GF-D8 (cell line): Measurements from ENCODE around the gene PLPP7.
"Not testable (repeated sequence)": the region's sequence is repeated elsewhere in the genome, so short reads cannot be mapped to it uniquely, and the experiment has no call there.

Source experiments
- DNase-seq: peaks from one replicate; lab custom pipeline; 2025; lab: John Stamatoyannopoulos, UW

Gene PLPP7

DNA sequence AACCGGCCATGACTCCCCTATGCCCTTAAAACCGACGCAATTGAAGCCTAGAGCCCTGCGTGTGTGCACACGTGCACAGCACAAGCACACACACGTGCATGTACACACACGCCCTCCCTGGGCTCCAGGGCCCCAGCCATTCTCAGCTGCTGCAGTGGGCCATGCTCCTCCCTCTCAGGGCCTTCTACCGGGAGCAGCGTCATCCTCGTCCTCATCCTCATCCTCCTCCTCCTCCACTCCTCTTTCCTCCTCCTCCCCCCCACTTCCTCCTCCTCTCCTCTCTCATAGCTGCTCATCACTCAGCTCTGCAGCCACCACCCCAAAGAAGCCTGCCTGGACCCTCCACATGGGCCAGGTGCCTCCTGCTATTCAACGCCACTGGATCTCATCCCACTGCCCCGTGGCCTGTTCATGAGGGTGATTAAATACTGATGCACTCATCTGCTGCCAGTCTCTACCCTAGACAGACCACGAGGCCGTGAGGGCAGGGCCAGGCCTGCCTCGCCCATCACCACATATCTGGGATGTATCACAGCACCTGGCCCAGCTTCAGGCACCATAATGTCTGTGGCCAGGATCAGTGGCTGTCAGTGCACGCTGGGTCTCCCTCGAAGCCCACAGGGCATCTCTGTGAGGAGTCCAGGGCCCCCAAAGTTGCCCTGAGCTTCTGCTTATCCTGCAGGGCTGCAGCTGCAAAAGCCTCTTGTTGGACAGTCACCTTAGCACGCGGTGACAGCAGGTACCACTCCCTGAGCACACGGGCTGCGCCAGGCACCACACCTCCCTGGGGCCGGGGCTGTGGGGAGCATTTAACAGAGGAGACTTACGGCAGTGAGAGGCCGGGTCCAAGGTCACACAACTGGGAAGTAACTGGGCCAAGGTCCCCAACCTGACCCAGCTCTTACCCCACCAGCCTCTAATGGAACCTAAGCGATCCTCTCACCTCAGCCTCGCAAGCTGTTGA lies 23.0 kb upstream of the PLPP7 start:
- DNase-seq, result peak; percentile 27

GRCh38 chr9:131270171-131271015 lies 19.1 kb upstream of the PLPP7 start:
- peak; percentile 98 for DNase-seq

DNA sequence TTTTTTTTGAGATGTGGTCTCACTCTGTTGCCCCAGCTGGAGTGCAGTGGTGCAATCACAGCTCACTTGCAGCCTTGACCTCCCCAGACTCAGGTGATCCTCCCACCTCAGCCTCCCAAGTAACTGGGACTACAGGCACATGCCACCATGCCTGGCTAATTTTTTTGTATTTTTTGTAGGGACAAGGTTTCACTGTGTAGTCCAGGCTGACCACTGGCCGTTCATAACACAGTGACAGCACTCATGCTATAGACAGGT lies 18.6 kb upstream of the PLPP7 start:
- not testable (repeated sequence) for DNase-seq

- DNase-seq, result peak; percentile 42
These were observed 18.0 kb upstream of the PLPP7 start for GRCh38 chr9:131271506-131271931.

DNA sequence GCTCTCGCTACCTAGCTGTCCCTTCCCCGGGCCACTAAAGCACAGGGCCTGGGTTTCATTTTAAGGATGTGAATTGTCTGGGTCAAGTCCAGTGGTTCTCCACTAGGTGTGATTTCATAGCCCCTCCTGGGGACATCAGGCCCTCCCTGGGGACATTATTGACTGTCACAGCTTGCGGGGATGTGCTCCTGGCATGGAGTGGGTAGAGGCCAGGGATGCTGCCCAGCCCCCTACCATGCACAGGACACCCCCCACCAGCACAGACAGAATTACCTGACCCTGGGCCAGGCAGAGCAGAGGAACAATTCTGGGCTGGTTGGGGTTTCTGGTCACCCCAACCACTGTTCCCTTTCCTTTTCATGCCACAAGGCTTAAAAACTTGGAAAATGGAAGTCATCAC lies 17.3 kb upstream of the PLPP7 start:
- DNase-seq, result no peak

DNA sequence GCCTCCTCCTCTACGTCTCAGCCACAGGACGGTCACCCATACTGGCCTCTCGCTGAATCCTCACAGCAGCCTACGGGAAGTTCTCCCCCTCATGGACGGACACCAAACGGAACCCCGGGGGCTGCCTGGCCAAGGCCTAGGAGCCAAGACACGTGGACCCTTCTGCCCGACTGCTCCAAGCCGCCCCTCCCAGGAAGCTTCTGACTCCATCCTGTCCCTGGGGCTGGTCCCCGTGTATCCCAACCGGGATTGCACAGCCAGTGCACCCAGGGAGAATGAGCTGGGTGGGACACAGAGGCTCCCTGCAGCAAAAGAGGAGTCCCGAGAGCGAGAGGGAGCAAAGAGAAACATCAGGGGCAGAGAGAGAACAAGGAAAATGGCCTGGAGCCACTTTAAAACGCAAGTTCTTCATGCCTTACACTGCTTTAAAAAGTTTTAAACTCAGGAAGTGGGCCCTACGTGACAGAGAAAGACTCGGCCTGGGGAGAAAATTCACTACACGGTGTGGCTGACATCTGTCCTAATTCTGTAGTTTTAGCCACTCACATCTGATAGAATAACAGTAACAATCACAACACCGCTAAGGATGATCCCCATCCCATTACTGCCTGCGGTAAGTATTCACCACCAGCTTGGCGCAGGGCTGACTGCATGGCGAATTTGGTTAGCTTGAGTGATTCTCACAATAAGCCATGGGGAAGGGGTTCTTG lies 16.2 kb upstream of the PLPP7 start:
- DNase-seq, result peak; percentile 46

GRCh38 chr9:131273856-131274673 lies 15.5 kb upstream of the PLPP7 start:
- peak; percentile 74 for DNase-seq

GRCh38 chr9:131274674-131275331 lies 14.7 kb upstream of the PLPP7 start:
- peak; percentile 10 for DNase-seq

DNA sequence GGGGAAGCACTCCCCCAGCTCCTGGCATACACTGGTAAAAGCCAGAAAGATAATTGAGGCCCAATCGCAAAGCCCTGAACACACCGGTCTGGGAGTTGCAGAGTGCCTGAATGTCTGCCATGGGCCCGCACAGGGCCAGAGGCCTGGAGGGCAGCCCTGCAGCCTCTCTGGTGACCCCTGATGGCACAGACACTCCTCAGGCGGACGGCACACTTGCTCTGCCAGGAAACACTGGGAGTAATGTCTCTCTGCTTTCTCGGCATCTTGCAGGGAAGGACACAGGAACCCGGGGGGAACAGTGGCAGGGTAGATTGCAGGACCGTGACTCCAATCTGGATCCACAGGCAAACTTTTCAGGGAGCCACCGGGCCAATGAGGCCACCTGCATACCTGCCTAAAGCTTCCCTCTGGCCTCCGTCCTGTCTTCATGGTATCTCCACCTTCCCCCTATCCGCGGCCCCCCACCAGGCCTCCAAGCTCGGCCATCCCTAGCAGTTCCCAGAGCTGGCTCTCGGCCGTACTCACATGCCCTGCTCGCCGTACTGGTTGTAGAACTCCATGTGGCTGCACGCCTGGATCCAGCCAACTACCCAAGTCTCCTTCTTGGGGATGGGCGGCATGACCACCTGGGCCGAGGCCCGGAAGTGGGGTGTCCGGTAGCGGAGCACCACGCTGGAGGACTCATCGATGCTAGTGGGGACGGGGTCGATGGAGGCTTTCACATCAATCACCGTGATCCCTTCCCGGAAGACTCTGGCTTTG lies 14.0 kb upstream of the PLPP7 start:
- peak; percentile 30 for DNase-seq

DNA sequence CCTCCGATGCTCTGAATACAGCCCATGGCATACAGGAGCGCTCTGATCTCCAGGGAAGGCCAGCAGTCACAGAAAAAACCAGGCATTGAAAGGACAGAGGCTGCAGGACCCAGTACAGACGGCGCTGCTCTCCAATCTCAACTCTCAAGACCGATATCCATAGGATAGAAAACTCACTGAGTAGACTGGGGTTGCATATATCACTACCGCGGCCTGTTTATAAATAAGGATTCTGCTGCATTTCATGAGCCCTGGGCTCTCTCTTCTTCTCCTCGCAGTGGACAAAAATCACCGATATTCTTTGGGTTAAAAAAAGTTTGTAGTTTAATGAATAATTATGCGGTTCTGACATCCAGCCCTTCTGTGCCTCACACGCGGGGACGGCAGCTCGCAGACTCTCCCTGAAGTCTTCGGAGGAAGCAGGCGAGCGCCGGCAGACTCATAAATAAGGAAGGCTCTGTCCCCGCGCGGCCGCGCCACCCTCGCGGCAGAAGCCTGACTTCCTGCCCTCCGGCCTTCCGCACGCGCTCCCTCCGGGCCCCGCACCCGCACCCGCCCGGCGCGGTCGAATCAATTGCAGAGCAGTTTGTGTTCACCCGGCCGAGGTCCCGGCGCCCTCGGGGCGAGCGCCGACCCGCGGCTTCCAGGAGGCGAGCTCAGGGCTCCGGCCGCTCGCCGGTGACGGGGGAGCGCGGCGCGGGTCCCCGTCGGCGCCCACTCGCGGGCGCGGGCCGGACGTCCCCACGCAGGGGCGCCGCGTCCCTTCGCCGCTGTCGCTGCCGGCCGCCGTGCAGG lies 13.2 kb upstream of the PLPP7 start, which contains the start of gene FAM78A:
TSS of gene FAM78A (minus strand) at position 417 of the 795 bp plus-strand sequence. CDS start at position 86, 331 bp downstream.
- no peak for DNase-seq

DNA sequence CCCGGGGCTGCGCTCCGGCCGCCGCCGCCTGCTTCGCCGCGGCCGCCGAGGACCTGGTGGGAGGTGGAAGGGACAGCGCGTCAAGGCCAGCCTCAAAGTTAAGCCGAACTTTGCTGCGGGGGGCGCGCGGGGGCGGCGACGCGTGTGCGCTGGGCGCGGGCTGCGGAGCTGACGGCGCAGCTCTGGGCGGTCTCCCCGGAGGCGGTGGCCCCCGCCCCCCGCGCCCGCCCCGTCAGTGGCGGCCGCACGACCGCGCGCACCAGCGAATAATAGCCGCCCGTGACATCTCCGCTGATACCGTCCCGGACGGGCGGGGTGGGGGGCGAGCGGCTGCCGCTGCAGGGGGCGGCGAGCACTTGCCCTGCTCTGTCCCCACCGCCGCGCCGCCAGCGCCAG lies 12.6 kb upstream of the PLPP7 start:
- no peak for DNase-seq

DNA sequence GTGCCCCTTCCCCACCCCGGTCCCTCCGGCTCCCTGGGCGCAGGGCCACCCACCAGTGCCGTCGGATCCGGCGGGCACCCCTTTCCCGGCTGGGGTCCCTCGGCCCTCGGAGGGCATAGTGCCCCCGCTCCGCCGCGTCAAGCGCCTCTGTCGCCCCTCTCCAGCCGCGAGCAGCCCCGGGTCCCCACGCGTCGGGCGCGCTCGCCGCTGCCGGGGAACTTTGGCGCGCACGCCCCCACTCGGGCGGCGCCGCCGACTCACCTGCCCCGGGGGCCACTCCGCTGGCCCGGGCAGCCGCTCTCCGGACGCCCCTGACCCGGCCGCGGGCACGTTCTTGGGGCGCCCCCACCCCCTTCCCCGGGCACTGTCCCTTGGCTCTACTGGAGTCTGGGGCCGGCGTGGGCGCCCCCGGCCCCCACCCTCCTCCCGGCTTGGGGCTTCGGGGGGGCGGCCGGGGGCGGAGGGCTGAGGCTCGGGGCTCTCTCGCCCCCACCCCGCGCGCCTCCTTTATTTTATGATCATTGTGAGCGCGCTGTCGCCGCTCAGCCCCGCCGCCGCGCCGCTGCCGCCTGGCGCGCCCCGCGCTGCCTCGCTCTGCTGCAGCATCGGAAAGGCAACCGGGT lies 12.1 kb upstream of the PLPP7 start:
- DNase-seq, result no peak

- peak; percentile 68 for DNase-seq
These were observed 11.4 kb upstream of the PLPP7 start for GRCh38 chr9:131277910-131278701.

DNA sequence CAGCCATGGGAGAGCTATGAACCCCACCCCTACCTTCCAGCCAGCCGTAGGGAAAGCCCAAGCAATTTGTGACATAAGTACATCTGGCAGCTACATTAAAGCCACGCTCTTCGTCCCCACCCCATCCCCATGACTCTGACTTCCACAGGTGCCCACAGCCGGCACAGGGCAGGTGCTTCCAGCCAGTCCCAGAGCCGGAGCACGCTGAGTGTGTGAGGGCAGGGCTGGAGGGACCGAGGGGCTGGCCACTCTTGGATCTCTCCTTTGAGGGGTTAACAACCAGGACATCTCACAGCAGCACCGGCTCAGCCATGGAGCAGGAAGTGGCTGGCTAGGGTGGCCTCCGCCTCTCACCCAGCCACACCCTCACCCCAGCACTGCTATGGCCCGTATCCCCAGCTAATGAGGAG lies 10.8 kb upstream of the PLPP7 start:
- DNase-seq, result no peak

DNA sequence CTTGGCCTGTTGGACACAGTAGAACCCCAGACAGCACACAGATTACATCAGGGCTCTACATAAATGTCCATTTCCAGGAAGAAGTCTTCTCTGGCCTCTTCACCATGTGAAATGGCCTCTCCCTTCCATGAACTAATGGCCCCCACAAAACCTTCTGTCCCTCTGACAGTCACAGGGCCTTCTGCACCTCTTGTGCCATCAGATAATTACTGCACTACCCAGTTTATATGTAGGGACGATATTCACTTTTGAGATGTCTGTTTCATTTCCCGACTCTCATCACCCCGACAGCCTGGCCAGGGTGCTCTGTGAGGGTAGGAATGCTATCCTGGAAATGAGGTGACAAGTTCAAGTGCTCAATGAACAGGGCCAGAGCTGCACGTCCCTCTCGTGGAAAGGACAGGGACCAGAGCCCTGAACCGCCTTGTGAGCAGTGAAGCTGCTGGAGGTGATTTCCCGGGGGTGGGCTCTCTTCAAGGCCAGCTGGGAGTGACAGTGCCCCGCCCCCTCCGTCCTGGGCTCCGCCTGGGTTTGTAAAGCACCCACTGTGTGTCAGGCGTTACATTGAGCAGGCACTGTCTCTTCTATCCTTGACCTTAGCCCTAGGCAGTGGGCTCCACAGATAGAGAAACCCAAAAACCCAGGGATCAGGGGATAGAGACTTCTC lies 10.2 kb upstream of the PLPP7 start:
- DNase-seq, result no peak

DNA sequence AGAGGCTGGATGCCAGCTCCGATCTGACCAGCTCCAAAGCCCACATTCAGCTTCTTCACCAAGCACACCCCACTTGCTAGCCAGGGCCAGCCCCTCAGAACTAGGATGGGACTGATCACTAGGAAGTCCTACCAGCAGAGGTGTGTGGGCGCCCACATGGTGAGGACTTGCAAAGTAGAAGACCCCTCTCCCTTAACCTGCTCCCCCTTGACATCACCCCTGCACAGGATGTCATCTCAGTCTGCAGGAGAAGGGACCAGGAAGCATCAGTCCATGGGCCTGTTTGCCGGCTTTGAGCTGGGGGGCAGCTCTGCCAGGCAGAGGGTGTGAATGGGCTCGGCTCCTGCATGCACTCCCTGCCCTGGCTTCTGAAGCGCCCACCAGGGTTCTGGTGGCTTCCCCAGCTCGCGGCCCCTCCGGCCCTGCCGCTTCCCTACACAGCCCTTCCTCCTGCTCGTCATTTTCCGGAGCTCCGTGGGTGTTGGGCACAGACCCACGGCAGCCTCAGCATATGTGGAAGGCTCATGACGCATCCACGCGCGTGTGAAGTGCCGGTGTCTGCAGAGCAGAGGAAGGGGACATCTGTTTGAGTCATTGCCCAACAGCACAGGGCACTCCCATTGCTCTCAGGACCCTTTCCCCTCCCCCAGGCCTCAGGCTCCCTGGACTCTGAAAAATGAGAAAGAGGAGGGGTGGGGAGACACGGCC lies 9.5 kb upstream of the PLPP7 start:
- DNase-seq, result no peak

DNA sequence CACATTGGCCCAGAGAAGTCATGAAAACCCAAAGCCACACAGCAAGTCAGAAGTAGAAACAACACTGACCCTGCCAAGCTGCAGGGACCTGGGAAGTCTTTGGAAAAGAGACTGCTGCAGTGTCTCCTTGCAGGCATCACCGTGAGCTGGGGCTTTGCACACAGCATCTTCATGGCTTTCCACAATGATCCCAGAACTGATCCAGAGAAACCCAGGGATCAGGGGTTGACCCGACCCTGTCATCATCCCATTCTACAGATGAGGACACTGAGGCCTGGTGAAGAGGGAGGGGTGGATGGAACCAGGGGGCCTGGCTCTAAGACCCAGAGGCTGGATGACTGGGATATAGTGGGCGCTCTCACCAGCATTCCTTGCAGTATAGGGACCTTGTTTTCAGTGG lies 8.9 kb upstream of the PLPP7 start:
- DNase-seq, result no peak
